HG03159 (cell line): ENCODE data around the gene FEZF2.

Experiments used
- ATAC-seq: cut with Tn5 transposase; IDR thresholded peaks from one replicate; pipeline ENCODE4 v1.9.1; 2021; ENCODE audit warnings: mild to moderate bottlenecking, moderate library complexity; ENCODE audit not compliant: unreplicated experiment

FEZF2 gene

DNA sequence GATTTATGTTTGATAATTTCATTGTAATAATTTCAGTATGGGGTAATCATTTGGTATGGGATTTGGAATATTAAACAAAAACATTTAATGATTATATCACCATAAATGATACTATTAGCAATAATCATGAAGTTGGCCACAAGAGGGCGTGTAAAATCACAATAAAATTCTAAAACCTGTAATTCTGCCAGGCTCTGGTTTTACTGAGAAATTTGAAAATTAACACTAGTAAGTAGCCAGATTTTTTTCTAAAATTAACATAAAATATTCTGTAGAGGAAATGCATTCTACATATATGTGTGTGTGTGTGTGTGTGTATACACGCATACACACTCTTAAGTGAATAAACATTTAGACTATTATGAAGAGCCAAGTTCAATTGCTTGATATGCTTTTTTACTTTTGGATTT, 40.5 kb downstream of the FEZF2 start:
- ATAC-seq: no peak

- no peak for ATAC-seq
Measured at GRCh38 chr3:62332017-62332416, 41.3 kb downstream of the FEZF2 start.

GRCh38 chr3:62329971-62330370, 43.4 kb downstream of the FEZF2 start:
- ATAC-seq: no peak

GRCh38 chr3:62325896-62326295, 47.5 kb downstream of the FEZF2 start:
- no peak for ATAC-seq

DNA sequence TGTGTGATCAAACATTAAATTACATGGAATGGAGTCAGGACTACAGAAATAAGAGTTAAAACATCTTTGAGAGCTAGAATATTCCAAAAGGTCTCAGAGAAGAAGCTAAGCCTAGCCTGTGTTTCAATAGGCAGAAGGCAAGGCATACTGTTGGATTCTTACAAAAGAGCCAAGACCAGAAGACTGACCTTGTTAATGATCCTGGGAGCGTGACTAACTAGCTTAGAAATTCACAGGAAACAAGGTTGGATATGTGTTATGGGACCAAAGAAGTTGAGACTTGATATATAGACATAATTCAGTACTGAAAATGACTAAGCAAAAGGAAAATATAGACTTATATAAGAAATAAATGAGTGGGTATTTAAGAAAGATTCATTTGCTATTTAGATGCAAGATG, 50.1 kb downstream of the FEZF2 start:
- no peak for ATAC-seq
